GM23248 (cell line): ENCODE data around the gene B3GALT5. TPM values are rescaled to one million over a fixed set of nuclear protein-coding genes. Genes with fewer than 3 reads are reported as not detected.

Experiments used
- DNase-seq: peaks from one replicate; pipeline ENCODE4 v3.0.0-alpha.2; 2015
- H2AFZ ChIP-seq: fragments of 200-600 bp; sonication (generic); 2 replicates; pipeline ENCODE4 v1.6.1; 2016; ENCODE audit warnings: antibody characterized with exemption
- H3F3A ChIP-seq: fragments of 200-600 bp; sonication (generic); 2 replicates; pipeline ENCODE4 v1.6.1; 2016; ENCODE audit warnings: mild to moderate bottlenecking, antibody characterized with exemption, mixed run types; ENCODE audit not compliant: insufficient read depth
- H3K27ac ChIP-seq: fragments of 200-600 bp; sonication (generic); 2 replicates; pipeline ENCODE4 v1.5.1; 2016; ENCODE audit warnings: mild to moderate bottlenecking
- H3K27me3 ChIP-seq: fragments of 200-600 bp; sonication (generic); replicated peaks from 2 replicates; pipeline ENCODE4 v1.6.1; 2016; ENCODE audit warnings: mild to moderate bottlenecking; ENCODE audit not compliant: insufficient read depth
- H3K36me3 ChIP-seq: fragments of 200-600 bp; sonication (generic); 2 replicates; pipeline ENCODE4 v1.6.1; 2016; ENCODE audit warnings: low read depth, mild to moderate bottlenecking
- H3K4me1 ChIP-seq: fragments of 200-600 bp; sonication (generic); 2 replicates; pipeline ENCODE4 v1.6.1; 2016; ENCODE audit warnings: mild to moderate bottlenecking; ENCODE audit not compliant: insufficient read depth
- H3K4me2 ChIP-seq: fragments of 200-600 bp; sonication (generic); one replicate; pipeline ENCODE4 v1.6.1; 2016; ENCODE audit warnings: mild to moderate bottlenecking; ENCODE audit not compliant: unreplicated experiment
- H3K4me3 ChIP-seq: fragments of 200-600 bp; sonication (generic); 2 replicates; pipeline ENCODE4 v1.5.1; 2016; ENCODE audit warnings: mild to moderate bottlenecking
- H3K79me2 ChIP-seq: fragments of 200-600 bp; sonication (generic); 2 replicates; pipeline ENCODE4 v1.6.1; 2016; ENCODE audit warnings: mild to moderate bottlenecking; ENCODE audit not compliant: insufficient read depth
- H3K9ac ChIP-seq: fragments of 200-600 bp; sonication (generic); 2 replicates; pipeline ENCODE4 v1.6.1; 2016; ENCODE audit warnings: mild to moderate bottlenecking
- H3K9me2 ChIP-seq: fragments of 200-600 bp; sonication (generic); 2 replicates; pipeline ENCODE4 v1.6.1; 2016; ENCODE audit warnings: mixed run types, mild to moderate bottlenecking, moderate library complexity; ENCODE audit not compliant: insufficient read depth
- H3K9me3 ChIP-seq: fragments of 200-600 bp; sonication (generic); one replicate; pipeline ENCODE4 v1.6.1; 2017; ENCODE audit warnings: low read depth
- H4K20me1 ChIP-seq: fragments of 200-600 bp; sonication (generic); 2 replicates; pipeline ENCODE4 v1.6.0; 2016; ENCODE audit not compliant: insufficient read depth
- EZH2 ChIP-seq: fragments of 200-600 bp; sonication (generic); IDR thresholded peaks from 2 replicates; pipeline ENCODE4 v1.6.1; 2018; ENCODE audit warnings: antibody characterized with exemption, mild to moderate bottlenecking; ENCODE audit not compliant: insufficient read depth, poor library complexity, severe bottlenecking
- EZH2phosphoT487 ChIP-seq: fragments of 200-600 bp; sonication (generic); IDR thresholded peaks from 2 replicates; pipeline ENCODE4 v1.6.1; 2018; ENCODE audit warnings: antibody characterized with exemption, moderate library complexity, mild to moderate bottlenecking, low read depth; ENCODE audit not compliant: insufficient read depth
- WGBS, 2 experiments: methylation state at CpG; one replicate each; pipeline ENCODE4 v1.1.6; 2015 to 2017; ENCODE audit warnings: low lambda C conversion rate in 2 of 2, low coverage in 1 of 2; ENCODE audit errors: missing lambda C conversion rate in 2 of 2; 5-methylcytosine and 5-hydroxymethylcytosine counted together
- in situ Hi-C: fragments of 300-500 bp; cut with MboI; formaldehyde crosslinking; loops from 2 replicates; pipeline ENCODE4 v1.15.0; 2020
- polyA plus RNA-seq: library from polyadenylated mRNA; unstranded; fragments of >200 nt; fragmentation: Nextera tagmentation; extraction: Ambion mirVana; gene quantifications from 2 replicates; pipeline ENCODE4 v1.2.1, GENCODE V29; 2016
- total RNA-seq: library from RNA; depleted of rRNA; stranded (reverse); fragments of >200 nt; shearing (Covaris generic); gene quantifications from 2 replicates; pipeline ENCODE4 v1.2.3, GENCODE V29; 2014

Gene B3GALT5
- total and polyA plus RNA-seq, 2 experiments from 2014 or later = not detected

DNA sequence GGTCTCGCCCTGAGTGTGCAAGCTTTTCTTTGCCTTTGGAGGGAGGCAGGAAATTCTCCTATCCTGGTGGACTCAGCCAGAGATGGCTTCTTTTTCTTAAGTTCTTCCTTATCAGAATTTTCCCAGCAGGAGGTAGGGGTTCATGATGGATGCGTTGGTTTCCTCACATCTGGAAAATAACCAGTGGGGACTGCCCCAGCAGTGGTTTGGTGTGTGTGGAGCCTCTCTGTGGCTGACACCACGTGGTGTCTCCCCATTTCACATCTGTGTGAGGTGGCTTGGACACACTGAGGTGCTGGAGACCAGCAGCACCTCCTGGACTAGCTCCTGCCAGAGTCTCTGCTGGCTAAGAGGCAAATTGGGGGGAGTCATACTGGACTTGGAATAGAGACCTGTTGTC, 32.6 kb downstream of the B3GALT5 start:
- no peaks in the 10 kb centered on the region for H3K9me2 ChIP-seq
- H3K9me3 ChIP-seq = no peaks in the 10 kb centered on the region
- in situ Hi-C loops = no loop called here
- DNase-seq = no peak
- H4K20me1 ChIP-seq = no peaks in the 10 kb centered on the region
- H3K27me3 ChIP-seq = no peaks in the 10 kb centered on the region
- no peaks in the 10 kb centered on the region for H3K79me2 ChIP-seq
- no peaks in the 10 kb centered on the region for H3K4me1 ChIP-seq
- no peak overlapping the region for H2AFZ ChIP-seq
- no peak overlapping the region for H3K27ac ChIP-seq
- no peak overlapping the region for H3K4me3 ChIP-seq
- H3K4me2 ChIP-seq = no peak overlapping the region
- no peaks in the 10 kb centered on the region for H3K36me3 ChIP-seq
- WGBS, 2 experiments = 19 to 28% methylated on average over 3 of the region's 3 CpGs
- no peaks in the 10 kb centered on the region for H3F3A ChIP-seq
- no peak for TF ChIP-seq EZH2phosphoT487
- TF ChIP-seq EZH2 = no peak
- no peak overlapping the region for H3K9ac ChIP-seq

DNA sequence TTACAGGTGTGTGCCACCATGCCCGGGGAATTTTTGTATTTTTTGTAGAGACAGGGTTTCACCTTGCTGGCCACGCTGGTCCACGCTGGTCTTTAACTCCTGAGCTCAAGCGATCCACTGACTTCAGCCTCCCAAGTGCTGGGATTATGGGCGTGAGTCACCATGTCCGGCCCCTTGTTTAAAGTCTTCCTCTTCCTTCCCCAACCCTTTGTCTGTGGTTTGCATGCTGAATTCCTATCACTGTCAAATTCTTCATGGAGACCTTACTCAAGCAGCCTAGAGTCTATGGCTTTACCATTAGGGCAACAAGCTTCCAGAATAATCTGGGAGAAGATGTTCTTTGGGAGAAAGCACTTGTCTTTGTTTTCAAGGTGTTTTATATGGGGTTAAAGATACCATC, 34.7 kb downstream of the B3GALT5 start:
- Histone ChIP-seq H3K36me3 (no peaks in the 10 kb centered on the region), H3K9me3 (no peaks in the 10 kb centered on the region), H3K9ac (no peak overlapping the region), H3K4me2 (no peak overlapping the region), H3K4me3 (no peak overlapping the region), H2AFZ (no peak overlapping the region), H3K27me3 (no peaks in the 10 kb centered on the region), H3K9me2 (no peaks in the 10 kb centered on the region), H3F3A (no peaks in the 10 kb centered on the region), H3K79me2 (no peaks in the 10 kb centered on the region), H3K27ac (no peak overlapping the region), H4K20me1 (no peaks in the 10 kb centered on the region), H3K4me1 (no peaks in the 10 kb centered on the region)
- TF ChIP-seq EZH2 (no peak), EZH2phosphoT487 (no peak)
- no peak for DNase-seq
- WGBS, 2 experiments = 65 to 67% methylated on average over 6 of the region's 6 CpGs
- in situ Hi-C loops = no loop called here

DNA sequence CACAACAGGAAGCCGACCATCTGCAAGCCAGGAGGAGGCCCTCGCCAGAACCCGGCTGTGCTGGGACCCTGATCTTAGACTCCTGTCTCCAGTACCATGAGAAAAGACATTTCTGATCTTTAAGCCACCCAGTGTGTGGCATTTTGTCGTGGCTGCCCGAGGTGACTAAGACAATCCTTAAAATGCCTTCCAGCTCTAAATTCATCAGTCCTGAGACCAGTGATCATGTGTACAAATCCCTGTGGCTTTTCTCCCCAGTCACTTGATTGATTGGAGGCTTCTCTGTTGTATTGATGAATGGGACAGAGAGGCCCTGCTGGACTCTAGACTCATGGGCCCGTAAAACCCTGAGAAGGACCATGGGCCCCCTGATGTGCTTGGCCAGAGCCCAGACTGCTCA, 36.1 kb downstream of the B3GALT5 start:
- Histone ChIP-seq H3K79me2 (no peaks in the 10 kb centered on the region), H3F3A (no peaks in the 10 kb centered on the region), H3K9me3 (no peaks in the 10 kb centered on the region), H4K20me1 (no peaks in the 10 kb centered on the region), H3K27ac (no peak overlapping the region), H3K4me1 (no peaks in the 10 kb centered on the region), H3K36me3 (no peaks in the 10 kb centered on the region), H3K9me2 (no peaks in the 10 kb centered on the region), H3K4me3 (no peak overlapping the region), H3K27me3 (no peaks in the 10 kb centered on the region), H3K9ac (no peak overlapping the region), H2AFZ (no peak overlapping the region), H3K4me2 (no peak overlapping the region)
- in situ Hi-C loops = no loop called here
- TF ChIP-seq EZH2 (no peak), EZH2phosphoT487 (no peak)
- no peak for DNase-seq
- WGBS, 2 experiments = 51 to 56% methylated on average over 6 of the region's 6 CpGs

DNA sequence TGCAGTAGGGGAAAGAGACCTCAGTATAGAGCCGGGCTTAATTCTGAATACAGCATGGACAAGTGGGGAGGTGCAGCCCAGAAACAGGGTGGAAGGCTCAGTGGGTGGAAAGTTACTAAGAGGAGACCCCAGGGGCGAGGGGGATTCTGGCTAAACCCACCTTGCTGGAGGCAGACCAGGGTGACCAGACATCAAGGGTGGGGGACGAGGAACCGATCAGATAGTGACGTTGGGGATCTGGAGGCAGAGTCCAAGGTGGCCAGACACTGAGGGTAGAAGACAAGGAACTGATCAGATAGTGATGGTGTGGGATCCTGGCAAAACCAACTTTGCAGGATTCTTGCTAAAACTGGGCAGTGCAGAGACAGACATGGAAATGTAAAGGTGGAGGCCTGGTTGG, 36.8 kb downstream of the B3GALT5 start:
- H3K4me2 ChIP-seq = no peak overlapping the region
- H3K9me3 ChIP-seq = no peaks in the 10 kb centered on the region
- H3K27me3 ChIP-seq = no peaks in the 10 kb centered on the region
- no peaks in the 10 kb centered on the region for H4K20me1 ChIP-seq
- no peaks in the 10 kb centered on the region for H3K36me3 ChIP-seq
- TF ChIP-seq EZH2phosphoT487 (no peak), EZH2 (no peak)
- H3K9ac ChIP-seq = no peak overlapping the region
- no peak overlapping the region for H3K4me3 ChIP-seq
- H3K4me1 ChIP-seq = no peaks in the 10 kb centered on the region
- H3K9me2 ChIP-seq = no peaks in the 10 kb centered on the region
- no peaks in the 10 kb centered on the region for H3F3A ChIP-seq
- in situ Hi-C loops = no loop called here
- WGBS, 2 experiments = 58 to 63% methylated on average over 5 of the region's 5 CpGs
- no peak overlapping the region for H3K27ac ChIP-seq
- no peak overlapping the region for H2AFZ ChIP-seq
- H3K79me2 ChIP-seq = no peaks in the 10 kb centered on the region
- DNase-seq = no peak

DNA sequence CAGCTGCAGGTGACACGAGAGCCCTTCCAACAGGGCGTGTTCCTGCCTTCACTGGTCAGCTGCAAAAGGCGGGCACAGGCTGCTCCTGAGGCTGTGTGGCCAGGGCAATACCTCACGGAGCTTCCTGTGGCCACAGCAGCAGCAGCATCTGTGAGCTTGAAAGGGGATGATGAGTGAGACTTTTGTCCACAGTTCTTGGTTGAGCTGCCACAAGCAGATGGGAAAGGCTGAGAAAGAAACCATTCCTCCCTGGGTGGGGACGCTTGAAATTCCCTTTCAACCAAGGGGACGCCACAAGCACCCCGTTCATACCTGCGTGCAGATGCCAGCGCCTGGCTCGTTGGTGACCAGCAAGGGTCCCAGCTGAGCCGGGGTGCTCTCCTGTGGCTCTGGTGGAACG, 37.6 kb downstream of the B3GALT5 start:
- Histone ChIP-seq H3K4me3 (no peak overlapping the region), H3K36me3 (no peaks in the 10 kb centered on the region), H3K27ac (no peak overlapping the region), H3K9me2 (no peaks in the 10 kb centered on the region), H3K27me3 (no peaks in the 10 kb centered on the region), H3K4me1 (no peaks in the 10 kb centered on the region), H2AFZ (no peak overlapping the region), H3K79me2 (no peaks in the 10 kb centered on the region), H3K9ac (no peak overlapping the region), H3K9me3 (no peaks in the 10 kb centered on the region), H3F3A (no peaks in the 10 kb centered on the region), H4K20me1 (no peaks in the 10 kb centered on the region), H3K4me2 (no peak overlapping the region)
- TF ChIP-seq EZH2phosphoT487 (no peak), EZH2 (no peak)
- no peak for DNase-seq
- 46 to 48% methylated on average over 12 of the region's 12 CpGs for WGBS, 2 experiments
- in situ Hi-C loops = no loop called here
